HuH-7.5 (cell line): ENCODE data around the gene STMND1.

Source experiments
- DNase-seq: peaks from one replicate; pipeline ENCODE4 v3.0.0; 2011; ENCODE audit warnings: low spot score

STMND1 gene

GRCh38 chr6:17098538-17098937 is 3.3 kb upstream of the STMND1 start:
- no peak for DNase-seq

- no peak for DNase-seq
These were observed 2.3 kb upstream of the STMND1 start for GRCh38 chr6:17099401-17100059.

GRCh38 chr6:17100806-17101205 is 1.0 kb upstream of the STMND1 start:
- DNase-seq = no peak

- DNase-seq = no peak
These were observed 514 bp downstream of the STMND1 start for GRCh38 chr6:17102258-17102870.

- DNase-seq = no peak
These were observed 1.9 kb downstream of the STMND1 start for GRCh38 chr6:17103715-17104114.

- DNase-seq = no peak
These were observed 6.0 kb downstream of the STMND1 start for GRCh38 chr6:17107863-17108262.

GRCh38 chr6:17115251-17116116 is 13.6 kb downstream of the STMND1 start:
- no peak for DNase-seq

GRCh38 chr6:17116117-17116440 is 14.2 kb downstream of the STMND1 start:
- DNase-seq = no peak

GRCh38 chr6:17120019-17120418 is 18.2 kb downstream of the STMND1 start:
- DNase-seq = no peak

- no peak for DNase-seq
These were observed 23.6 kb downstream of the STMND1 start for GRCh38 chr6:17125407-17125806.

GRCh38 chr6:17130786-17131185 is 28.9 kb downstream of the STMND1 start:
- no peak for DNase-seq

- no peak for DNase-seq
These were observed 31.1 kb downstream of the STMND1 start for GRCh38 chr6:17132967-17133366.

GRCh38 chr6:17138033-17138432 is 36.2 kb downstream of the STMND1 start:
- DNase-seq = no peak

GRCh38 chr6:17144016-17144415 is 42.2 kb downstream of the STMND1 start:
- no peak for DNase-seq

GRCh38 chr6:17149571-17149970 is 47.7 kb downstream of the STMND1 start:
- no peak for DNase-seq

- DNase-seq = no peak
These were observed 48.2 kb downstream of the STMND1 start for GRCh38 chr6:17150096-17150495.

GRCh38 chr6:17151888-17152287 is 50.0 kb downstream of the STMND1 start:
- DNase-seq = no peak

- no peak for DNase-seq
These were observed 50.9 kb downstream of the STMND1 start for GRCh38 chr6:17152703-17153102.

- DNase-seq = peak; percentile 11
These were observed 54.5 kb downstream of the STMND1 start for GRCh38 chr6:17156112-17156921.

GRCh38 chr6:17156966-17157365 is 55.1 kb downstream of the STMND1 start:
- no peak for DNase-seq

- DNase-seq = no peak
These were observed 55.8 kb downstream of the STMND1 start for GRCh38 chr6:17157617-17158016.

GRCh38 chr6:17159240-17159639 is 57.4 kb downstream of the STMND1 start:
- no peak for DNase-seq
